DND-41 (cell line): ENCODE measurements around the gene OR5M8.

Source experiments
- ATAC-seq: fragments of 200-7000 bp; cut with Tn5 transposase; 3 replicates; pipeline ENCODE4 v1.9.1; 2021; ENCODE audit warnings: low read depth; ENCODE audit not compliant: insufficient read depth
- DNase-seq: peaks from one replicate; pipeline ENCODE4 v3.0.0-alpha.2; 2020
- H2AFZ ChIP-seq: 2 replicates; pipeline ENCODE4 v1.6.0; 2012; ENCODE audit warnings: low read depth, low read length
- H3K27ac ChIP-seq: 2 replicates; pipeline ENCODE4 v1.5.1; 2012; ENCODE audit warnings: low read length, inconsistent platforms
- H3K27me3 ChIP-seq: fragments of 200-600 bp; sonication (generic); 2 replicates; pipeline ENCODE4 v1.6.0; 2012; ENCODE audit warnings: low read length, mild to moderate bottlenecking, inconsistent platforms; ENCODE audit not compliant: insufficient read depth, poor library complexity
- H3K36me3 ChIP-seq: 2 replicates; pipeline ENCODE4 v1.5.1; 2012; ENCODE audit warnings: low read length, inconsistent platforms; ENCODE audit not compliant: insufficient read depth
- H3K4me1 ChIP-seq: 2 replicates; pipeline ENCODE4 v1.5.1; 2012; ENCODE audit warnings: mild to moderate bottlenecking, low read length; ENCODE audit not compliant: insufficient read depth
- H3K4me2 ChIP-seq: 2 replicates; pipeline ENCODE4 v1.6.0; 2012; ENCODE audit warnings: mild to moderate bottlenecking, moderate library complexity, low read length, inconsistent platforms; ENCODE audit not compliant: insufficient read depth
- H3K4me3 ChIP-seq, 2 experiments: fragments of 200-600 bp in 1 of 2; shearing (Covaris generic) in 1 of 2; 2 replicates each; pipeline ENCODE4 v1.5.1; 2012 to 2016; ENCODE audit warnings: inconsistent platforms in 2 of 2, low read length in 2 of 2, mild to moderate bottlenecking in 2 of 2, low read depth in 1 of 2, moderate library complexity in 1 of 2
- H3K79me2 ChIP-seq: 2 replicates; pipeline ENCODE4 v1.6.0; 2012; ENCODE audit warnings: low read length, inconsistent platforms; ENCODE audit not compliant: insufficient read depth
- H3K9ac ChIP-seq: 2 replicates; pipeline ENCODE4 v1.6.0; 2012; ENCODE audit warnings: low read depth, mild to moderate bottlenecking, inconsistent platforms, low read length, moderate library complexity
- H3K9me3 ChIP-seq: 2 replicates; pipeline ENCODE4 v1.5.1; 2012; ENCODE audit warnings: low read length, moderate library complexity, mild to moderate bottlenecking, inconsistent platforms; ENCODE audit not compliant: insufficient read depth, severe bottlenecking
- H4K20me1 ChIP-seq: 2 replicates; pipeline ENCODE4 v1.6.0; 2012; ENCODE audit warnings: low read length; ENCODE audit not compliant: insufficient read depth
- CTCF ChIP-seq: IDR thresholded peaks from 2 replicates; pipeline ENCODE4 v1.5.1; 2012; ENCODE audit warnings: borderline replicate concordance, low read length, moderate library complexity, mild to moderate bottlenecking; ENCODE audit not compliant: poor library complexity, severe bottlenecking; ENCODE audit errors: extremely low read depth
- EZH2 ChIP-seq: IDR thresholded peaks from 3 replicates; pipeline ENCODE4 v1.6.1; 2012; ENCODE audit warnings: borderline replicate concordance, low read depth, mild to moderate bottlenecking, moderate library complexity, low read length, inconsistent platforms; ENCODE audit not compliant: severe bottlenecking

OR5M8 gene

GRCh38 chr11:56457076-56457475 lies 34.1 kb downstream of the OR5M8 start:
- Histone ChIP-seq H4K20me1 (no peaks in the 10 kb centered on the region), H3K4me3 (no peak overlapping the region), H3K36me3 (no peaks in the 10 kb centered on the region), H3K4me1 (no peaks in the 10 kb centered on the region), H3K9me3 (no peaks in the 10 kb centered on the region), H3K27me3 (no peaks in the 10 kb centered on the region), H3K4me2 (no peak overlapping the region), H3K9ac (no peak overlapping the region), H2AFZ (no peak overlapping the region), H3K79me2 (no peaks in the 10 kb centered on the region), H3K27ac (no peak overlapping the region)
- TF ChIP-seq EZH2, result no peak
- TF ChIP-seq CTCF, result no peak
- ATAC-seq, result no peak
- DNase-seq, result no peak

GRCh38 chr11:56453521-56453920 lies 37.6 kb downstream of the OR5M8 start:
- no peaks in the 10 kb centered on the region for H4K20me1 ChIP-seq
- no peak overlapping the region for H3K27ac ChIP-seq
- ATAC-seq (no peak), DNase-seq (no peak)
- H3K4me1 ChIP-seq, result no peaks in the 10 kb centered on the region
- H3K27me3 ChIP-seq, result no peaks in the 10 kb centered on the region
- no peak overlapping the region for H3K4me2 ChIP-seq
- H3K9me3 ChIP-seq, result no peaks in the 10 kb centered on the region
- H3K4me3 ChIP-seq, result no peak overlapping the region
- no peak overlapping the region for H3K9ac ChIP-seq
- no peak for TF ChIP-seq EZH2
- no peak for TF ChIP-seq CTCF
- no peaks in the 10 kb centered on the region for H3K79me2 ChIP-seq
- H2AFZ ChIP-seq, result no peak overlapping the region
- no peaks in the 10 kb centered on the region for H3K36me3 ChIP-seq
